NCI-H69 (cell line): ENCODE data around the gene ANKLE2.
"Not testable (repeated sequence)": the region's sequence is repeated elsewhere in the genome, so short reads cannot be mapped to it uniquely, and the experiment has no call there.

Experiments used
- DNase-seq: peaks from one replicate; lab custom pipeline; 2025; lab: John Stamatoyannopoulos, UW

ANKLE2 gene

GRCh38 chr12:132719141-132719953 lies 42.3 kb downstream of the ANKLE2 start:
- DNase-seq = no peak

- no peak for DNase-seq
These were observed 43.0 kb downstream of the ANKLE2 start for GRCh38 chr12:132718644-132719043.

- DNase-seq = peak; percentile 23
These were observed 43.9 kb downstream of the ANKLE2 start for GRCh38 chr12:132717531-132718387.

GRCh38 chr12:132717011-132717410 lies 44.6 kb downstream of the ANKLE2 start:
- DNase-seq = no peak

- DNase-seq = no peak
These were observed 45.3 kb downstream of the ANKLE2 start for GRCh38 chr12:132716356-132716755.

GRCh38 chr12:132715874-132716273 lies 45.8 kb downstream of the ANKLE2 start:
- DNase-seq = no peak

- DNase-seq = no peak
These were observed 48.5 kb downstream of the ANKLE2 start for GRCh38 chr12:132713123-132713522.

GRCh38 chr12:132711080-132711843 lies 50.4 kb downstream of the ANKLE2 start:
- peak; percentile 59 for DNase-seq

GRCh38 chr12:132710405-132711079 lies 51.1 kb downstream of the ANKLE2 start, which contains the start of gene PGAM5:
Gene PGAM5 (plus strand): TSS chr12:132710842. CDS start chr12:132710877, 35 bp downstream.
- DNase-seq = peak; percentile 97

GRCh38 chr12:132710043-132710404 lies 51.6 kb downstream of the ANKLE2 start:
- DNase-seq = no peak

- DNase-seq = no peak
These were observed 53.5 kb downstream of the ANKLE2 start for GRCh38 chr12:132708150-132708549.

GRCh38 chr12:132707241-132707640 lies 54.4 kb downstream of the ANKLE2 start:
- no peak for DNase-seq

- DNase-seq = no peak
These were observed 58.0 kb downstream of the ANKLE2 start for GRCh38 chr12:132703641-132704040.

- DNase-seq = no peak
These were observed 59.0 kb downstream of the ANKLE2 start for GRCh38 chr12:132702640-132703039.

- no peak for DNase-seq
These were observed 61.3 kb downstream of the ANKLE2 start for GRCh38 chr12:132700212-132700822.

GRCh38 chr12:132698341-132698740 lies 63.3 kb downstream of the ANKLE2 start:
- DNase-seq = no peak

GRCh38 chr12:132695431-132695830 lies 66.2 kb downstream of the ANKLE2 start:
- DNase-seq = no peak

- DNase-seq = not testable (repeated sequence)
These were observed 66.7 kb downstream of the ANKLE2 start for GRCh38 chr12:132694888-132695287.

- DNase-seq = not testable (repeated sequence)
These were observed 69.6 kb downstream of the ANKLE2 start for GRCh38 chr12:132692030-132692429.

GRCh38 chr12:132690112-132690511 lies 71.5 kb downstream of the ANKLE2 start:
- no peak for DNase-seq

- peak; percentile 24 for DNase-seq
These were observed 72.4 kb downstream of the ANKLE2 start for GRCh38 chr12:132689227-132689626.
